Mesendoderm (in vitro differentiated cells): Measurements from ENCODE around the gene AKAP1.

Experiments
- DNase-seq: peaks from one replicate; pipeline ENCODE4 v3.0.0; 2013
- H2AK5ac ChIP-seq: 2 replicates; pipeline ENCODE4 v1.6.1; 2013; ENCODE audit warnings: low read length, inconsistent platforms
- H2BK120ac ChIP-seq: 2 replicates; pipeline ENCODE4 v1.6.1; 2013; ENCODE audit warnings: low read depth, mild to moderate bottlenecking, low read length, moderate library complexity, mixed read lengths
- H2BK15ac ChIP-seq: replicated peaks from 2 replicates; pipeline ENCODE4 v1.6.1; 2013; ENCODE audit warnings: low read depth, mild to moderate bottlenecking, moderate library complexity
- H2BK5ac ChIP-seq: 2 replicates; pipeline ENCODE4 v1.6.1; 2013; ENCODE audit warnings: low read length, inconsistent platforms
- H3K18ac ChIP-seq: 2 replicates; pipeline ENCODE4 v1.6.1; 2013; ENCODE audit warnings: mild to moderate bottlenecking, low read length, mixed read lengths
- H3K23ac ChIP-seq: one replicate; pipeline ENCODE4 v1.6.1; 2013; ENCODE audit warnings: low read length
- H3K27ac ChIP-seq: 2 replicates; pipeline ENCODE4 v1.5.1; 2013; ENCODE audit warnings: low read depth, mild to moderate bottlenecking, inconsistent platforms, low read length, moderate library complexity
- H3K27me3 ChIP-seq: 2 replicates; pipeline ENCODE4 v1.6.1; 2013; ENCODE audit warnings: low read length, control low read depth, mild to moderate bottlenecking, inconsistent platforms; ENCODE audit not compliant: insufficient read depth, poor library complexity
- H3K36me3 ChIP-seq: 2 replicates; pipeline ENCODE4 v1.6.1; 2013; ENCODE audit warnings: low read length, inconsistent platforms; ENCODE audit not compliant: control insufficient read depth, insufficient read depth
- H3K4ac ChIP-seq: one replicate; pipeline ENCODE4 v1.6.1; 2013; ENCODE audit warnings: low read depth, mild to moderate bottlenecking, low read length, moderate library complexity
- H3K4me1 ChIP-seq: 2 replicates; pipeline ENCODE4 v1.6.1; 2013; ENCODE audit warnings: low read depth, low read length, inconsistent platforms; ENCODE audit not compliant: control insufficient read depth
- H3K4me2 ChIP-seq: 2 replicates; pipeline ENCODE4 v1.6.1; 2013; ENCODE audit warnings: low read length
- H3K4me3 ChIP-seq: 2 replicates; pipeline ENCODE4 v1.5.1; 2013; ENCODE audit warnings: mild to moderate bottlenecking, low read length
- H3K56ac ChIP-seq: one replicate; pipeline ENCODE4 v1.6.1; 2013; ENCODE audit warnings: low read length
- H3K79me1 ChIP-seq: 2 replicates; pipeline ENCODE4 v1.6.1; 2013; ENCODE audit warnings: low read length, inconsistent platforms
- H3K79me2 ChIP-seq: 2 replicates; pipeline ENCODE4 v1.6.1; 2013; ENCODE audit warnings: mild to moderate bottlenecking, low read length; ENCODE audit not compliant: control insufficient read depth, insufficient read depth
- H3K9ac ChIP-seq: 2 replicates; pipeline ENCODE4 v1.6.1; 2013; ENCODE audit warnings: low read length, inconsistent platforms
- H4K5ac ChIP-seq: one replicate; pipeline ENCODE4 v1.6.1; 2013; ENCODE audit warnings: low read length
- H4K8ac ChIP-seq: one replicate; pipeline ENCODE4 v1.6.1; 2013; ENCODE audit warnings: low read depth, mild to moderate bottlenecking, control low read depth, low read length, moderate library complexity
- WGBS: extraction: QIAGEN DNeasy Blood & Tissue Kit; methylation state at CpG from one replicate; pipeline ENCODE4 v1.1.7; 2013; ENCODE audit warnings: low lambda C conversion rate, missing lambda C conversion rate; ENCODE audit not compliant: insufficient coverage; ENCODE audit errors: extremely low coverage; 5-methylcytosine and 5-hydroxymethylcytosine counted together

Gene AKAP1

GRCh38 chr17:57107498-57108101, 22.6 kb downstream of the AKAP1 start:
- no CpG with 5 or more reads among the region's 12 CpGs for WGBS
- Histone ChIP-seq H3K56ac (no peak overlapping the region), H3K79me1 (peaks cover 19% of the 10 kb centered on the region), H3K9ac (no peak overlapping the region), H3K36me3 (no peaks in the 10 kb centered on the region), H2BK5ac (no peak overlapping the region), H3K27ac (no peak overlapping the region), H3K4ac (no peak overlapping the region), H3K27me3 (no peaks in the 10 kb centered on the region), H3K4me1 (peaks cover 5% of the 10 kb centered on the region), H3K4me2 (no peak overlapping the region), H4K8ac (no peak overlapping the region), H2BK15ac (no peak overlapping the region), H3K23ac (no peak overlapping the region), H2BK120ac (no peak overlapping the region), H2AK5ac (no peak overlapping the region), H3K18ac (no peak overlapping the region), H3K4me3 (no peak overlapping the region), H4K5ac (no peak overlapping the region), H3K79me2 (peaks cover 10% of the 10 kb centered on the region)
- DNase-seq = no peak

- H3K9ac ChIP-seq = no peak overlapping the region
- peaks cover 9% of the 10 kb centered on the region for H3K79me2 ChIP-seq
- H2BK15ac ChIP-seq = no peak overlapping the region
- H3K79me1 ChIP-seq = peaks cover 18% of the 10 kb centered on the region
- no peak overlapping the region for H3K23ac ChIP-seq
- no CpG with 5 or more reads among the region's 12 CpGs for WGBS
- H3K4me2 ChIP-seq = no peak overlapping the region
- no peak overlapping the region for H3K4me3 ChIP-seq
- no peak overlapping the region for H3K27ac ChIP-seq
- no peaks in the 10 kb centered on the region for H3K36me3 ChIP-seq
- no peak overlapping the region for H2BK120ac ChIP-seq
- no peak overlapping the region for H3K4ac ChIP-seq
- H2AK5ac ChIP-seq = no peak overlapping the region
- H4K8ac ChIP-seq = no peak overlapping the region
- no peak for DNase-seq
- no peak overlapping the region for H3K56ac ChIP-seq
- H3K27me3 ChIP-seq = no peaks in the 10 kb centered on the region
- H3K4me1 ChIP-seq = no peaks in the 10 kb centered on the region
- no peak overlapping the region for H3K18ac ChIP-seq
- no peak overlapping the region for H4K5ac ChIP-seq
- no peak overlapping the region for H2BK5ac ChIP-seq
Observed at GRCh38 chr17:57108671-57109392, 23.8 kb downstream of the AKAP1 start.

- no peak overlapping the region for H3K4me3 ChIP-seq
- H3K9ac ChIP-seq = no peak overlapping the region
- H3K79me1 ChIP-seq = peaks cover 12% of the 10 kb centered on the region
- H4K8ac ChIP-seq = no peak overlapping the region
- peaks cover 3% of the 10 kb centered on the region for H3K79me2 ChIP-seq
- no CpG with 5 or more reads among the region's 14 CpGs for WGBS
- no peaks in the 10 kb centered on the region for H3K27me3 ChIP-seq
- no peak overlapping the region for H2BK5ac ChIP-seq
- no peak overlapping the region for H3K4ac ChIP-seq
- H3K4me1 ChIP-seq = no peaks in the 10 kb centered on the region
- no peak overlapping the region for H2AK5ac ChIP-seq
- no peak overlapping the region for H2BK15ac ChIP-seq
- no peak overlapping the region for H2BK120ac ChIP-seq
- no peak overlapping the region for H4K5ac ChIP-seq
- H3K56ac ChIP-seq = no peak overlapping the region
- DNase-seq = peak; percentile 85
- no peak overlapping the region for H3K23ac ChIP-seq
- no peak overlapping the region for H3K4me2 ChIP-seq
- H3K18ac ChIP-seq = no peak overlapping the region
- no peak overlapping the region for H3K27ac ChIP-seq
- H3K36me3 ChIP-seq = no peaks in the 10 kb centered on the region
Observed at GRCh38 chr17:57109393-57110151, 24.5 kb downstream of the AKAP1 start.

- Histone ChIP-seq H2BK120ac (no peak overlapping the region), H3K36me3 (no peaks in the 10 kb centered on the region), H3K79me2 (peaks cover under 1% of the 10 kb centered on the region), H3K79me1 (peaks cover 9% of the 10 kb centered on the region), H3K23ac (no peak overlapping the region), H2AK5ac (no peak overlapping the region), H2BK5ac (no peak overlapping the region), H3K9ac (no peak overlapping the region), H3K27me3 (no peaks in the 10 kb centered on the region), H3K27ac (no peak overlapping the region), H3K4me2 (no peak overlapping the region), H4K8ac (no peak overlapping the region), H3K56ac (no peak overlapping the region), H3K4me3 (no peak overlapping the region), H3K4ac (no peak overlapping the region), H2BK15ac (no peak overlapping the region), H4K5ac (no peak overlapping the region), H3K18ac (no peak overlapping the region), H3K4me1 (no peaks in the 10 kb centered on the region)
- WGBS = no CpG with 5 or more reads among the region's 5 CpGs
- DNase-seq = no peak
Observed at GRCh38 chr17:57110152-57110542, 25.1 kb downstream of the AKAP1 start.

GRCh38 chr17:57110579-57111325, 25.7 kb downstream of the AKAP1 start:
- H2BK5ac ChIP-seq = no peak overlapping the region
- H3K23ac ChIP-seq = no peak overlapping the region
- H3K27me3 ChIP-seq = no peaks in the 10 kb centered on the region
- DNase-seq = no peak
- 100% methylated on average over 1 of the region's 12 CpGs for WGBS
- no peaks in the 10 kb centered on the region for H3K4me1 ChIP-seq
- no peak overlapping the region for H4K5ac ChIP-seq
- H3K79me1 ChIP-seq = peaks cover 9% of the 10 kb centered on the region
- H3K4me2 ChIP-seq = no peak overlapping the region
- no peak overlapping the region for H4K8ac ChIP-seq
- H2BK15ac ChIP-seq = no peak overlapping the region
- H3K4me3 ChIP-seq = no peak overlapping the region
- H3K56ac ChIP-seq = no peak overlapping the region
- no peaks in the 10 kb centered on the region for H3K36me3 ChIP-seq
- no peak overlapping the region for H3K4ac ChIP-seq
- H3K27ac ChIP-seq = no peak overlapping the region
- no peak overlapping the region for H3K18ac ChIP-seq
- H3K79me2 ChIP-seq = no peaks in the 10 kb centered on the region
- no peak overlapping the region for H2BK120ac ChIP-seq
- H3K9ac ChIP-seq = no peak overlapping the region
- no peak overlapping the region for H2AK5ac ChIP-seq
